ENCODE measurements around the gene LILRB4.
"Not testable (repeated sequence)": the region's sequence is repeated elsewhere in the genome, so short reads cannot be mapped to it uniquely, and the experiment has no call there.

LILRB4 gene

GRCh38 chr19:54650108-54650655 is 12.6 kb upstream of the LILRB4 start:
- no peak for FAIRE-seq

GRCh38 chr19:54653181-54653809 is 9.5 kb upstream of the LILRB4 start:
- peak; percentile 71 for FAIRE-seq

- FAIRE-seq = no peak
Measured at GRCh38 chr19:54654447-54655321, 8.1 kb upstream of the LILRB4 start.

GRCh38 chr19:54659300-54659699 is 3.5 kb upstream of the LILRB4 start:
- FAIRE-seq = no peak

GRCh38 chr19:54660306-54660705 is 2.5 kb upstream of the LILRB4 start:
- FAIRE-seq = no peak

GRCh38 chr19:54660964-54661363 is 1.8 kb upstream of the LILRB4 start:
- FAIRE-seq = no peak

- FAIRE-seq = no peak
Measured at GRCh38 chr19:54661846-54662481, 821 bp upstream of the LILRB4 start.

- FAIRE-seq = no peak
Measured at GRCh38 chr19:54665530-54665929, 2.7 kb downstream of the LILRB4 start.

GRCh38 chr19:54667217-54667616 is 4.4 kb downstream of the LILRB4 start:
- FAIRE-seq = no peak

- FAIRE-seq = no peak
Measured at GRCh38 chr19:54668353-54668752, 5.6 kb downstream of the LILRB4 start.

GRCh38 chr19:54670576-54671357 is 8.0 kb downstream of the LILRB4 start:
- no peak for FAIRE-seq

- FAIRE-seq = no peak
Measured at GRCh38 chr19:54673222-54673621, 10.4 kb downstream of the LILRB4 start.

- FAIRE-seq = no peak
Measured at GRCh38 chr19:54674021-54674617, 11.3 kb downstream of the LILRB4 start.

- FAIRE-seq = peak; percentile 70
Measured at GRCh38 chr19:54676210-54676834, 13.5 kb downstream of the LILRB4 start.

GRCh38 chr19:54677217-54677616 is 14.4 kb downstream of the LILRB4 start:
- FAIRE-seq = no peak

GRCh38 chr19:54681596-54681995 is 18.8 kb downstream of the LILRB4 start:
- FAIRE-seq = not testable (repeated sequence)

GRCh38 chr19:54682306-54682856 is 19.6 kb downstream of the LILRB4 start:
- FAIRE-seq = no peak

- no peak for FAIRE-seq
Measured at GRCh38 chr19:54684527-54684926, 21.7 kb downstream of the LILRB4 start.

- FAIRE-seq = no peak
Measured at GRCh38 chr19:54691582-54692297, 29.0 kb downstream of the LILRB4 start.

- no peak for FAIRE-seq
Measured at GRCh38 chr19:54692298-54692615, 29.5 kb downstream of the LILRB4 start.

GRCh38 chr19:54694648-54695047 is 31.9 kb downstream of the LILRB4 start:
- no peak for FAIRE-seq
